Brain microvascular endothelial cell (primary cell): Measurements from ENCODE around the gene TTC4.

Experiments
- DNase-seq: peaks from one replicate; pipeline ENCODE4 v3.0.0-alpha.2; 2020
- H3K27ac ChIP-seq: fragments of 250-450 bp; sonication (Bioruptor Pico); 2 replicates; pipeline ENCODE4 v1.5.1; 2020; ENCODE audit warnings: mild to moderate bottlenecking, moderate library complexity
- H3K27me3 ChIP-seq: fragments of 250-450 bp; sonication (Bioruptor Pico); replicated peaks from 2 replicates; pipeline ENCODE4 v1.5.1; 2020; ENCODE audit warnings: mild to moderate bottlenecking
- H3K36me3 ChIP-seq: fragments of 250-450 bp; sonication (Bioruptor Pico); replicated peaks from 2 replicates; pipeline ENCODE4 v1.5.1; 2020; ENCODE audit warnings: mild to moderate bottlenecking
- H3K4me3 ChIP-seq: 2 replicates; pipeline ENCODE4 v1.5.1; 2011; ENCODE audit warnings: low read depth, mild to moderate bottlenecking, control low read depth, low read length, moderate library complexity
- in situ Hi-C: cut with HindIII; loops from 2 replicates; pipeline ENCODE4 v1.10.0; 2017; ENCODE audit warnings: low sequenced_read_pairs, low pct_ligation_motif_present
- TF ChIP-seq, protein P1 (sequence below): IDR thresholded peaks from 2 replicates; pipeline ENCODE4 v1.5.1; 2011; ENCODE audit warnings: low read depth, mild to moderate bottlenecking, moderate library complexity, low read length, control low read depth, inconsistent platforms; ENCODE audit errors: missing control alignments

TTC4 gene

DNA sequence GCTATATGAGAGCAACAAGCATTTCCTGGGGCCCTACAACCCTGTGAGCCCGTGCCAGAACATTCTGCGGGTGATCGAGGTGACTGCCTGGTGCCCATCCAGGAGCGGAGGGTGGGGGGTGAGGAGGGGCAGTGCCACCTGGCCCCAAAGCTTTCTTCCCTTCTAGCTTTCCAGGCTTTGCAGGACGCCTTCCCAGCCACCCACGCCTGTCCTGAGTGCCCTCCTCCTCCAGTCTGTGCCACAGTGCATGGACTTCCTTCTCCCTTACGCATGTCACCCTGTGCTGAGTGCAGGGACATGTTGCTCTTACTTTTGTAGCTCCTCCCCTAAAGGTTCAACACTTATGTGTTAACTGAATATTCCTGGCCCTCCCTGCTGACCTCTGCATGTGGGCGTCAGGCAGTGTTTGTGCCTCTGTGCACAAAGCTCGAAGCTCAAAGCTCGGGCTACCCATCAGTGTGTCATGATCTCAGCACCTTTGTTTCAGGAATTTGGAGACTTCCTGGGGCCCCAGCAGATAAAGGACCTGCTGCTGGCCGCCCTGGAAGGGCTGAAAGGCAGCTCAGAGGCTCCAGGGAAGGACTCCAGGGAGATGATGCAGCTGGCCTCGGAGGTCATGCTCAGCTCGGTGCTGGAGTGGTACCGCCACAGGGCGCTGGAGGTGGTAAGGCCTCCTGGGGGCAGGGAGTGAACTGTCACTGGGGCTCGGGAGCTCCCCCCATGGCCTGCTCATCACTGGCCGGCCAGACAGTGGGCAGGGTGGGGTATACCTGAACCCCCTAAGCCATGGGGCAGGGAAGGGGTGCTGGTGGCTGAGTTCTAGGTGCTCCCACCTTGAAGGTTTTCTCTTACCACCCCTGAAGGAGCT, 36.7 kb upstream of the TTC4 start:
- Histone ChIP-seq H3K4me3 (no peak overlapping the region), H3K27me3 (no peaks in the 10 kb centered on the region), H3K27ac (no peak overlapping the region), H3K36me3 (no peaks in the 10 kb centered on the region)
- in situ Hi-C loops: no loop called here
- TF ChIP-seq, protein P1, sequence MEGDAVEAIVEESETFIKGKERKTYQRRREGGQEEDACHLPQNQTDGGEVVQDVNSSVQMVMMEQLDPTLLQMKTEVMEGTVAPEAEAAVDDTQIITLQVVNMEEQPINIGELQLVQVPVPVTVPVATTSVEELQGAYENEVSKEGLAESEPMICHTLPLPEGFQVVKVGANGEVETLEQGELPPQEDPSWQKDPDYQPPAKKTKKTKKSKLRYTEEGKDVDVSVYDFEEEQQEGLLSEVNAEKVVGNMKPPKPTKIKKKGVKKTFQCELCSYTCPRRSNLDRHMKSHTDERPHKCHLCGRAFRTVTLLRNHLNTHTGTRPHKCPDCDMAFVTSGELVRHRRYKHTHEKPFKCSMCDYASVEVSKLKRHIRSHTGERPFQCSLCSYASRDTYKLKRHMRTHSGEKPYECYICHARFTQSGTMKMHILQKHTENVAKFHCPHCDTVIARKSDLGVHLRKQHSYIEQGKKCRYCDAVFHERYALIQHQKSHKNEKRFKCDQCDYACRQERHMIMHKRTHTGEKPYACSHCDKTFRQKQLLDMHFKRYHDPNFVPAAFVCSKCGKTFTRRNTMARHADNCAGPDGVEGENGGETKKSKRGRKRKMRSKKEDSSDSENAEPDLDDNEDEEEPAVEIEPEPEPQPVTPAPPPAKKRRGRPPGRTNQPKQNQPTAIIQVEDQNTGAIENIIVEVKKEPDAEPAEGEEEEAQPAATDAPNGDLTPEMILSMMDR: no peak
- DNase-seq: no peak

- Histone ChIP-seq H3K4me3 (no peak overlapping the region), H3K36me3 (no peaks in the 10 kb centered on the region), H3K27me3 (no peaks in the 10 kb centered on the region), H3K27ac (no peak overlapping the region)
- in situ Hi-C loops: no loop called here
- DNase-seq: no peak
- TF ChIP-seq, protein P1: no peak
These were observed 36.0 kb upstream of the TTC4 start for GRCh38 chr1:54679706-54680105.

GRCh38 chr1:54680387-54680786, 35.3 kb upstream of the TTC4 start:
- no peak for DNase-seq
- Histone ChIP-seq H3K27ac (no peak overlapping the region), H3K36me3 (no peaks in the 10 kb centered on the region), H3K4me3 (no peak overlapping the region), H3K27me3 (no peaks in the 10 kb centered on the region)
- TF ChIP-seq, protein P1: no peak
- in situ Hi-C loops: no loop called here

DNA sequence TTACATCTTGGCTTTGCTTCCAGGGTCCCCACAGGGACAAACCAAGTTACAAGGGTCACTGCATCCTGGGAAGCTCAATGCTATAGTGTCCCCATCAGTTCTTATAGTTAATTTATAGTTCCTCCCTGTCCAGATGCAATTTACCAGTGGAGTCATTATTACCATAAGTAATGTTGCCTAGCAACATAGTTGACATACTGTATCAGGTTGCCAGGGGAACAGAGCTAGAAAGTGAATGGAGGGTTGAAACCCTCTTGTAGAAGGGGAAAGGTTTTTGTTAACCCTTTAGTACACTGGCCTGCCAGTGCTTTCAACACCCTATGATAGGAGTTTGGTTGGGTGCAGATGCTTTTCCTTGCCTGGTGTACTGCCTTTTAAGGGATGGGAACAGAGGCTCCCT, 34.3 kb upstream of the TTC4 start:
- Histone ChIP-seq H3K27me3 (no peaks in the 10 kb centered on the region), H3K4me3 (no peak overlapping the region), H3K27ac (no peak overlapping the region), H3K36me3 (no peaks in the 10 kb centered on the region)
- in situ Hi-C loops: no loop called here
- peak; percentile 18 for DNase-seq
- TF ChIP-seq, protein P1: no peak

GRCh38 chr1:54683453-54683852, 32.2 kb upstream of the TTC4 start:
- TF ChIP-seq, protein P1: no peak
- no peak for DNase-seq
- no peak overlapping the region for H3K4me3 ChIP-seq
- no peaks in the 10 kb centered on the region for H3K36me3 ChIP-seq
- H3K27ac ChIP-seq: no peak overlapping the region
- in situ Hi-C loops: no loop called here
- H3K27me3 ChIP-seq: no peaks in the 10 kb centered on the region
